ENCODE results near the gene GNG3. TPM values are rescaled to one million over a fixed set of nuclear protein-coding genes. Genes with fewer than 3 reads are reported as not detected.

The GNG3 gene
- 4.0 TPM for polyA plus RNA-seq (2013, experiment 1 of 2)
- 1.5 TPM for polyA plus RNA-seq (2013, experiment 2 of 2)

DNA sequence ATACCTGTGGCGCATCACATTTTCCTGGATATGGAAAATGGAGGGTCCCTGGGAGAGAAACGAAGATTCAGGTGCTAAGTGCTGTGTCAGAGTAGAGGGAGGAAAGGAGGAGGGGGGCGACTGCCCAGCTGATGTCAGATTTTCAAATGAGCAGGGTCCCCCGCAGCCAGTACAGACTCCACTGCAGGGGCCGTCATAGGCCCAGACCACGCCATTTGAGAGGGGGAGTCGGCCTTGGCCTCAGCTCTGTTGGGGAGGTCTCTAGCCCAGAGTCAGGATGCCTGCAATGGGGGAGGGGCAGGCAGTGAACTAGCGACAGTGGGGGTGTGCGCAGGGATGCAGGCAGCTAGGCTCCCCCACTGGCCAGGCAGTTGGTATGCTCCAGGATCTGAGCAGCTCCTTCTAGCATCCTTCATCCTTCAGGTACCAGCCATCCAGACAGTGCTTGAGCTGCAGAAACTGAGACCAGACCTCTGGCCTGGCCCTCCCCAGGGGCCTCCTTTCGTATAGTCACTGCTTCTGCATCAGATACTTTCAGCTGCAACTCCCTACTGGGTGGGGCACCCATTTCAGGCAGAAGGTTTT is at the start of gene GNG3, which contains the start of gene BSCL2:
Gene GNG3, plus strand, starts transcription at position 400 of the 585 bp plus-strand sequence. CDS start 620 bp downstream, outside the sequence.
Gene BSCL2, minus strand, starts transcription at position 148 of the 585 bp plus-strand sequence. CDS start 229 bp downstream, outside the sequence.
- WGBS, 2 experiments (ENCODE audit: insufficient coverage in 2 of 2): 10 to 11% methylated on average over 7 to 9 of the region's 10 CpGs
- Histone ChIP-seq H3K4me3 (ENCODE audit: extremely low read depth, insufficient read depth, low read length, poor library complexity, severe bottlenecking) (peak within 1 kb of the TSS; percentile 51), H3K36me3 (ENCODE audit: control insufficient read depth, insufficient read depth, low read length) (peaks cover 60% of the 10 kb centered on the region), H3K9me3 (ENCODE audit: control insufficient read depth, low read length) (no peaks in the 10 kb centered on the region), H3K27ac (ENCODE audit: low read depth, low read length, severe bottlenecking) (peak within 1 kb of the TSS; percentile 92), H3K4me1 (ENCODE audit: control insufficient read depth, insufficient read depth, low read length, poor library complexity, severe bottlenecking) (peaks cover 3% of the 10 kb centered on the region)

DNA sequence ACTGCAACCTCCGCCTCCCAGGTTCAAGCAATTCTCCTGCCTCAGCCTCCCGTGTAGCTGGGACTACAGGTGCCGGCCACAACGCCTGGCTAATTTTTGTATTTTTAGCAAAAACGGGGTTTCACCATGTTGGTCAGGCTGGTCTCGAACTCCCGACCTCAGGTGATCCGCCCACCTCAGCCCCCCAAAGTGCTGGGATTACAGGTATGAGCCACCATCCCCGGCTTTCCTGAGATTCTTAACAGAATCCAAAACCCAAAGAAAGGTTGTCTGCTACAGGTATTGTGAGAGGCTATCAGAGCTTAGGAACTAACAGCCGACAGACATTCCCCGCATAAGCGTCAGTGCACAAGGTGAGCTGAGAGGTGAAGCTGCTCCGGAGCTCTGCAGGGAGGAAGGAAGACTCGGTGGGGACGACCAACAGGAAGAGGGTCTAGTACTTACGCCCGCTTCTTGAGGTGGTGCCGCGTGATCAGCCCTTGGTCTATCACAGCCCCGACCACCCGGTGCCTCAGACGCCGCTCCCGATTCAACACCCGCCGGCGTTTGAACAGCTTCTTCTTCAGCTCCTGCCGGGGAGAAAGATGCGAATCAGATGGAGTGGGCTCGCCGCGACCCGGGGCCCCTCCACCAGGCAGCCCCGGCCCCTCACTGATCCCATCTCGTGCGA is 42.9 kb upstream of the GNG3 start:
- H3K9me3 ChIP-seq (ENCODE audit: control insufficient read depth, low read length): no peaks in the 10 kb centered on the region
- peaks cover 45% of the 10 kb centered on the region for H3K36me3 ChIP-seq (ENCODE audit: control insufficient read depth, insufficient read depth, low read length)
- peak overlapping the region; percentile 82 for H3K4me3 ChIP-seq (ENCODE audit: extremely low read depth, insufficient read depth, low read length, poor library complexity, severe bottlenecking)
- WGBS, 2 experiments (ENCODE audit: insufficient coverage in 2 of 2): 1 to 2% methylated on average over 25 to 35 of the region's 36 CpGs
- H3K27ac ChIP-seq (ENCODE audit: low read depth, low read length, severe bottlenecking): peak overlapping the region; percentile 91
- H3K4me1 ChIP-seq (ENCODE audit: control insufficient read depth, insufficient read depth, low read length, poor library complexity, severe bottlenecking): peaks cover 9% of the 10 kb centered on the region

DNA sequence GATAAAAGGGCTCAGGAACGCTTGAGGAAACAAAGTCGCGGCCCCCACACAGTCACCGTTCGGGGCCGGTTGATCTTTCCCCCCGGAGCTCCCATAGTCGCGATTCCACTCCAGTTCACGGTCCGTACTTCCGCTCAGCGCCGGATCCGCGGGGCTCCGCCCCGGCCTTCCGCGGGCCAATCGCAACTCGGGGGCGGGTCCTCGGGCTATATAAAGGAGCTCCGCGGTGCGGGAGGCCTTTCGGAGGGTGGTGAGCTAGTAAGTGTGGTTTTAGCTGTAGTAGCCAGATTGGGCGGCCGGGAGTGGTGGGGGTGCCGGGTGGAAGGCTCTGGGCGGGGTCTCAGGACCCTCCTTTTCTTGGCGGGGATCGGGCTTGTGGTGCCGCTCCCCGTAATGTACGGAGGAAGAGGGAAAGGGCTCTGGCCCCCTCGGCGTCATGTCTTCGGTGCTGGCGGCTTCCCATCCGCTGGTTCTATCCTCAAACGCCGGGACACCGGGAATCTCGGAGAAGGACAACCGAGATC is 42.3 kb upstream of the GNG3 start, which contains the start of the genes C11orf98 and CSKMT:
Gene C11orf98, minus strand, starts transcription at position 136 of the 524 bp plus-strand sequence. Its CDS starts 41 bp downstream, at position 95.
Gene CSKMT, plus strand, starts transcription at position 238 of the 524 bp plus-strand sequence. CDS start 568 bp downstream, outside the sequence.
- Histone ChIP-seq H3K36me3 (ENCODE audit: control insufficient read depth, insufficient read depth, low read length) (peaks cover 45% of the 10 kb centered on the region), H3K4me3 (ENCODE audit: extremely low read depth, insufficient read depth, low read length, poor library complexity, severe bottlenecking) (peak within 1 kb of the TSS; percentile 82), H3K9me3 (ENCODE audit: control insufficient read depth, low read length) (no peaks in the 10 kb centered on the region), H3K27ac (ENCODE audit: low read depth, low read length, severe bottlenecking) (peak within 1 kb of the TSS; percentile 91), H3K4me1 (ENCODE audit: control insufficient read depth, insufficient read depth, low read length, poor library complexity, severe bottlenecking) (peaks cover 9% of the 10 kb centered on the region)
- WGBS, 2 experiments (ENCODE audit: insufficient coverage in 2 of 2): 0% methylated on average over 35 to 41 of the region's 47 CpGs

DNA sequence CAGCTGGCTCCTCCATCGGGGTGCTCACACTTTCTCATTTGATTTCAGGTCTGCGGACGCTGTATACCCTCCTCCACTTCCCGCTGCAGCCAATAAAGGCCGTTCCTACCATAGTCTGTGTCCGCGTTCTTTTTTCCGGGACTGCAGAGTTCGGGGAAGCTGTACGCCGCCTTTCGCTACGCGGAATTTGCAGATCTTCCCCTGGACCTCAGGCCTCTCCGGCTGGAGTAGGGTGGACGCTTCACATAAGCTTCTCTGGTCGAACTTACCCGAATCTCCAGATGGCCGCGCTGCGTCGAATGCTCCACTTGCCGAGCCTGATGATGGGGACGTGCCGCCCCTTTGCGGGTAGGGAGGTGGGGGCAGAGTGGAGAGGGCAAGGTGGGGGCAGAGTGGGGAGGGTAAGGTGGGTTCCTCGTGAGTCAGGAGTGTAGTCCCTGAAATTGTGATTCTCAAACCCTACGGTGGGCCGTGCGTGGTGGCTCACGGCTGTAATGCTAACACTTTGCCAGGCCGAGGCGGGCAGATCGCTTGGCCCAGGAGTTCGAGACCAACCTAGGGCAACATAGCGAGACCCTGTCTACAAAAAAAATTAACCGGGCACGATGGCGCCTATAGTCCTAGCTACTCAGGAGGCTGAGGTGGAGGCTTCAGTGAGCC is 41.7 kb upstream of the GNG3 start:
- Histone ChIP-seq H3K4me1 (ENCODE audit: control insufficient read depth, insufficient read depth, low read length, poor library complexity, severe bottlenecking) (peaks cover 9% of the 10 kb centered on the region), H3K36me3 (ENCODE audit: control insufficient read depth, insufficient read depth, low read length) (peaks cover 44% of the 10 kb centered on the region), H3K27ac (ENCODE audit: low read depth, low read length, severe bottlenecking) (peak overlapping the region; percentile 91), H3K4me3 (ENCODE audit: extremely low read depth, insufficient read depth, low read length, poor library complexity, severe bottlenecking) (peak overlapping the region; percentile 82), H3K9me3 (ENCODE audit: control insufficient read depth, low read length) (no peaks in the 10 kb centered on the region)
- 3% methylated on average over 26 to 38 of the region's 39 CpGs for WGBS, 2 experiments (ENCODE audit: insufficient coverage in 2 of 2)

DNA sequence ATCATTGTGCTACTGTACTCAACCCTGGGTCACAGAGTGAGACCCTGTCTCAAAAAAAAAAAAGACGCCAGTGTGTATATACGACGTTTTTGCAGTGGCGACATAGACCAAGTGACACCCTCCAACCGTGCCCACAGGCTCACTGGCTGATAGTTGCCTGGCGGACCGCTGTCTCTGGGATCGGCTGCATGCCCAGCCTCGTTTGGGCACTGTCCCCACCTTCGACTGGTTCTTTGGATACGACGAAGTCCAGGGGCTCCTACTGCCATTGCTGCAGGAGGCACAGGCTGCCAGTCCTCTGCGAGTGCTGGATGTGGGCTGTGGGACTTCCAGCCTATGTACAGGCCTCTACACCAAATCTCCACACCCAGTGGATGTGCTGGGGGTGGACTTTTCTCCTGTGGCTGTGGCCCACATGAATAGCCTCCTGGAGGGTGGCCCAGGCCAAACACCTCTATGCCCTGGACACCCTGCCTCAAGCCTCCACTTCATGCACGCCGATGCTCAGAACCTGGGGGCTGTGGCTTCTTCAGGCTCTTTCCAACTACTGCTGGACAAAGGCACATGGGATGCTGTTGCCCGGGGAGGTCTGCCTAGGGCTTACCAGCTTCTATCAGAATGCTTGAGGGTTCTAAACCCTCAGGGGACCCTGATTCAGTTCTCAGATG is 41.1 kb upstream of the GNG3 start:
- H3K36me3 ChIP-seq (ENCODE audit: control insufficient read depth, insufficient read depth, low read length): peaks cover 42% of the 10 kb centered on the region
- whole genome bisulfite sequencing, 2 experiments (ENCODE audit: insufficient coverage in 2 of 2): 56 to 60% methylated on average over 11 to 15 of the region's 16 CpGs
- H3K4me3 ChIP-seq (ENCODE audit: extremely low read depth, insufficient read depth, low read length, poor library complexity, severe bottlenecking): peak overlapping the region; percentile 82
- no peak overlapping the region for H3K27ac ChIP-seq (ENCODE audit: low read depth, low read length, severe bottlenecking)
- peaks cover 9% of the 10 kb centered on the region for H3K4me1 ChIP-seq (ENCODE audit: control insufficient read depth, insufficient read depth, low read length, poor library complexity, severe bottlenecking)
- no peaks in the 10 kb centered on the region for H3K9me3 ChIP-seq (ENCODE audit: control insufficient read depth, low read length)

DNA sequence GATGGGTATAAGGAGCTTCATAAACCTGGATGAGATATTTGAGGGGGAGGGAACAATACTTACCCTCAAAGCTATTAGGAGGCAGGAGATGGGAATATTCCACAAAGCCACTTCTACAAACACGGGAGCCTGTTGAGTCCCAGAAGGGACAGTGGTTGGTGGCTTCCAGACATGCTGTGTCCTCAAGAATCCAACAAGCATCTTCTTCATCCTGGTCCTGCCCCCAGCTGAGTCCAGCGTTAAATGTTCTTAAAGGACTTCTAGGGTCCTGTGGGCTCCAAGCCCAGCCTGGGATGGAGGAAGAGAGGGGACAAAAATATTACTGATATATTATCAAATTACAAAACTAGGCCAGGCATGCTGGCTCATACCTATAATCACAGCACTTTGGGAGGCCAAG is 40.0 kb upstream of the GNG3 start:
- WGBS, 2 experiments (ENCODE audit: insufficient coverage in 2 of 2): 75% methylated on average over 1 of the region's 2 CpGs; no CpG with 5 or more reads in 1 of the 2 experiments
- Histone ChIP-seq H3K4me1 (ENCODE audit: control insufficient read depth, insufficient read depth, low read length, poor library complexity, severe bottlenecking) (peaks cover 9% of the 10 kb centered on the region), H3K9me3 (ENCODE audit: control insufficient read depth, low read length) (no peaks in the 10 kb centered on the region), H3K36me3 (ENCODE audit: control insufficient read depth, insufficient read depth, low read length) (peaks cover 33% of the 10 kb centered on the region), H3K4me3 (ENCODE audit: extremely low read depth, insufficient read depth, low read length, poor library complexity, severe bottlenecking) (no peak overlapping the region), H3K27ac (ENCODE audit: low read depth, low read length, severe bottlenecking) (no peak overlapping the region)

DNA sequence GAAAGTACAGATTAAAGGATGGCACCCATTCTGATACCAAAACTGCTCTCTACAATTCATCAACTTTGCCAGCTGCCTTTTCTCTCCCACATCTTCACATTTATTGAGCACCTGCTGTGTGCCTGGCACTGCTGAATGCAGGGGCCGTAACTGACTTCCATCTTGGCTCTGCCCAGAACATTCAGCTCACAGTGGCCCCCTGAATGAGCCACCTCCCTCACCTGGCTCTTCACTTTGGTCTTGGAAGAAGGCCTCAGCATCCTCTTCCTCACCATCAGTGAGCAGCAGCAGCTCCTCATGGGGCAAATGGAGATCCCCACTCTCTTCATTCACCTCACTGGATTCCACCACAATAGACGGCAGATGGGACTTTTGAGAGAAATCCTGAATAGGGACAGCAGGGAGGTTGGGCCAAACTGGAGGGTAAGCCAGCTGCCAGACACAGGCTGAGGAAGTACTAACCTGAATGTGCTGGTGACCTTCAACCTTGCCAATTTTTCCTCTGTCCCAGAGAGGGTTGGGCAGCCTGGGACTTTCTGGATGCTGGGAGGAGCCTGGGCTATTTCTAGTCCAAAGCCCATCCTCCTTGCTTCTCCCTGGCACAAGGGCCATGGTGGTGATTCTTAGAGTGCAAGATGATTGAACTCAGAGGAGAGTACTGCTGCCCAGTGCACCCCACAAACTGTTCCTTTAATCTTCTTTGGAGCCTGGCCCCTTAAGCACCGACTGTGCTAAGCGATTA is 37.9 kb upstream of the GNG3 start:
- peaks cover 43% of the 10 kb centered on the region for H3K36me3 ChIP-seq (ENCODE audit: control insufficient read depth, insufficient read depth, low read length)
- H3K27ac ChIP-seq (ENCODE audit: low read depth, low read length, severe bottlenecking): peak overlapping the region; percentile 10
- no peak overlapping the region for H3K4me3 ChIP-seq (ENCODE audit: extremely low read depth, insufficient read depth, low read length, poor library complexity, severe bottlenecking)
- WGBS, 2 experiments (ENCODE audit: insufficient coverage in 2 of 2): 93% methylated on average over 2 to 3 of the region's 4 CpGs
- H3K9me3 ChIP-seq (ENCODE audit: control insufficient read depth, low read length): no peaks in the 10 kb centered on the region
- H3K4me1 ChIP-seq (ENCODE audit: control insufficient read depth, insufficient read depth, low read length, poor library complexity, severe bottlenecking): peaks cover 9% of the 10 kb centered on the region

DNA sequence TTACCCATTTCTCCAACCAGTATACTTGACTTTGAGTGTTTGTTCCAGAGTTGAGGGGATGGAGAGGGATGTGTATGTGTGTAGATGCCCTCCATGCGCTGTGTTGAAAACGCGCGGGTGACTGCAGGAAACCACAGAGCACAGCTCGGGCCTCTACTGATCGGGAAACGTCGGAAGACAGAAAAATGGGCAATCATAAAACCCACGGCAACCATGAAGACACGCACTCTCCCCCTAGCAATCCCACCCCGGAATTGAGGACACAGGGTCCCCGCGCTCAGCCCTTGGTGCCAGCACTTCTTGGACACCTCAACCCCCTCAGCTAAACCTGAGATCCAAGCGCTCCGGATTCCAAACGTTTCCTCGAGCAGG is 36.3 kb upstream of the GNG3 start:
- Histone ChIP-seq H3K4me3 (ENCODE audit: extremely low read depth, insufficient read depth, low read length, poor library complexity, severe bottlenecking) (peak overlapping the region; percentile 80), H3K9me3 (ENCODE audit: control insufficient read depth, low read length) (no peaks in the 10 kb centered on the region), H3K27ac (ENCODE audit: low read depth, low read length, severe bottlenecking) (peak overlapping the region; percentile 83), H3K4me1 (ENCODE audit: control insufficient read depth, insufficient read depth, low read length, poor library complexity, severe bottlenecking) (peaks cover 8% of the 10 kb centered on the region), H3K36me3 (ENCODE audit: control insufficient read depth, insufficient read depth, low read length) (peaks cover 49% of the 10 kb centered on the region)
- 0 to 5% methylated on average over 10 to 16 of the region's 17 CpGs for WGBS, 2 experiments (ENCODE audit: insufficient coverage in 2 of 2)

DNA sequence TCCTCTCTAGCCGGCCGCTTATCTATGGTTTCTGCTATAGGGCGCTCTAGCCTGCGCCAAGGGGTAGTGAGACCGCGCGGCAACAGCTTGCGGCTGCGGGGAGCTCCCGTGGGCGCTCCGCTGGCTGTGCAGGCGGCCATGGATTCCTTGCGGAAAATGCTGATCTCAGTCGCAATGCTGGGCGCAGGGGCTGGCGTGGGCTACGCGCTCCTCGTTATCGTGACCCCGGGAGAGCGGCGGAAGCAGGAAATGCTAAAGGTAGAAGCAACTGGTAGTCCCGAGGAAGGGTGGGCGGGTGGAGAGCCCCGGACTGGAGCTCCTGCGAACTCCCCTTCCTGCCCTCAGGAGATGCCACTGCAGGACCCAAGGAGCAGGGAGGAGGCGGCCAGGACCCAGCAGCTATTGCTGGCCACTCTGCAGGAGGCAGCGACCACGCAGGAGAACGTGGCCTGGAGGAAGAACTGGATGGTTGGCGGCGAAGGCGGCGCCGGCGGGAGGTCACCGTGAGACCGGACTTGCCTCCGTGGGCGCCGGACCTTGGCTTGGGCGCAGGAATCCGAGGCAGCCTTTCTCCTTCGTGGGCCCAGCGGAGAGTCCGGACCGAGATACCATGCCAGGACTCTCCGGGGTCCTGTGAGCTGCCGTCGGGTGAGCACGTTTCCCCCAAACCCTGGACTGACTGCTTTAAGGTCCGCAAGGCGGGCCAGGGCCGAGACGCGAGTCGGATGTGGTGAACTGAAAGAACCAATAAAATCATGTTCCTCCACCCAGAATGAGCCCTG is 35.7 kb upstream of the GNG3 start, which contains the start of the genes LBHD1 and UQCC3:
Gene LBHD1, minus strand, starts transcription at position 660 of the 782 bp plus-strand sequence. CDS start 2,236 bp downstream, outside the sequence.
Gene UQCC3, plus strand, starts transcription at position 66 of the 782 bp plus-strand sequence. Its CDS starts 73 bp downstream, at position 139.
- H3K36me3 ChIP-seq (ENCODE audit: control insufficient read depth, insufficient read depth, low read length): peaks cover 49% of the 10 kb centered on the region
- H3K4me1 ChIP-seq (ENCODE audit: control insufficient read depth, insufficient read depth, low read length, poor library complexity, severe bottlenecking): peaks cover 3% of the 10 kb centered on the region
- peak within 1 kb of the TSS; percentile 83 for H3K27ac ChIP-seq (ENCODE audit: low read depth, low read length, severe bottlenecking)
- H3K4me3 ChIP-seq (ENCODE audit: extremely low read depth, insufficient read depth, low read length, poor library complexity, severe bottlenecking): peak within 1 kb of the TSS; percentile 80
- 0 to 1% methylated on average over 50 to 58 of the region's 59 CpGs for WGBS, 2 experiments (ENCODE audit: insufficient coverage in 2 of 2)
- H3K9me3 ChIP-seq (ENCODE audit: control insufficient read depth, low read length): no peaks in the 10 kb centered on the region
